A673 (cell line): Measurements from ENCODE around the gene COL3A1. TPM values are rescaled to one million over a fixed set of nuclear protein-coding genes. Genes with fewer than 3 reads are reported as not detected.

Experiments used
- BruUV-seq: library from RNA; stranded (reverse); fragments of 400-500 nt; replicated peaks from 2 replicates; lab custom pipeline; 2021; lab: Mats Ljungman, UMichigan
- CTCF ChIA-PET: fragments of 300-600 bp; sonication (Branson Sonifier 250); formaldehyde crosslinking; loops from one replicate; lab custom pipeline; 2022; ENCODE audit warnings: antibody characterized with exemption; lab: Charles Lee
- POLR2A ChIA-PET: fragments of 300-600 bp; sonication (Branson Sonifier 250); formaldehyde crosslinking; loops from one replicate; lab custom pipeline; 2022; ENCODE audit warnings: antibody characterized with exemption; ENCODE audit not compliant: low non-redundant PET; lab: Charles Lee
- DNase-seq: peaks from one replicate; pipeline ENCODE4 v3.0.0-alpha.2; 2015; ENCODE audit warnings: low spot score
- H3K27ac ChIP-seq: fragments of 200-600 bp; sonication (generic); 2 replicates; pipeline ENCODE4 v1.5.1; 2016; ENCODE audit warnings: mixed run types, low read depth, mild to moderate bottlenecking, mixed read lengths, antibody characterized with exemption, low read length; ENCODE audit not compliant: poor library complexity, severe bottlenecking
- H3K27me3 ChIP-seq: fragments of 200-600 bp; sonication (generic); replicated peaks from 2 replicates; pipeline ENCODE4 v1.6.1; 2017; ENCODE audit warnings: mixed run types, low read depth, mild to moderate bottlenecking, mixed read lengths, antibody characterized with exemption, low read length; ENCODE audit not compliant: insufficient read depth, poor library complexity
- H3K36me3 ChIP-seq: fragments of 200-600 bp; sonication (generic); 2 replicates; pipeline ENCODE4 v1.6.1; 2016; ENCODE audit warnings: mixed run types, mild to moderate bottlenecking, mixed read lengths, antibody characterized with exemption, low read length; ENCODE audit not compliant: insufficient read depth, poor library complexity, severe bottlenecking
- H3K4me1 ChIP-seq: fragments of 200-600 bp; sonication (generic); 2 replicates; pipeline ENCODE4 v1.6.1; 2017; ENCODE audit warnings: mixed run types, mild to moderate bottlenecking, mixed read lengths, antibody characterized with exemption, low read length; ENCODE audit not compliant: insufficient read depth, poor library complexity, severe bottlenecking
- H3K4me3 ChIP-seq: fragments of 200-600 bp; sonication (generic); 2 replicates; pipeline ENCODE4 v1.5.1; 2016; ENCODE audit warnings: low read depth, mixed run types, mild to moderate bottlenecking, mixed read lengths, low read length; ENCODE audit not compliant: poor library complexity, severe bottlenecking
- H3K9me3 ChIP-seq: fragments of 200-600 bp; sonication (generic); 2 replicates; pipeline ENCODE4 v1.6.1; 2016; ENCODE audit warnings: mixed run types, low read depth, mild to moderate bottlenecking, mixed read lengths, antibody characterized with exemption, low read length; ENCODE audit not compliant: poor library complexity, severe bottlenecking
- CTCF ChIP-seq: fragments of 300-800, 200-600 bp; sonication (generic); conservative IDR thresholded peaks from 2 replicates; pipeline ENCODE4 v1.5.1; 2017; ENCODE audit warnings: low read depth, mild to moderate bottlenecking, antibody characterized with exemption, low read length, moderate library complexity, mixed read lengths
- EZH2 ChIP-seq: fragments of 200-600 bp; sonication (generic); IDR thresholded peaks from 2 replicates; pipeline ENCODE4 v1.6.1; 2017; ENCODE audit warnings: borderline replicate concordance, low read depth, mild to moderate bottlenecking, mixed read lengths, antibody characterized with exemption, low read length; ENCODE audit not compliant: poor library complexity, severe bottlenecking
- intact Hi-C: fragments of 100-400 bp; cut with micrococcal nuclease; formaldehyde crosslinking; loops from one replicate; pipeline ENCODE4 v1.10.0; 2022; ENCODE audit not compliant: unreplicated experiment
- total RNA-seq: library from RNA; stranded (reverse); gene quantifications from 2 replicates; pipeline ENCODE4 v1.2.3, GENCODE V29; 2021

The COL3A1 gene
- total RNA-seq, 1 experiment from 2014 or later = 12.6 TPM

- POLR2A ChIA-PET = no interaction called here
- CTCF ChIA-PET = interaction anchor here (0.6 to 1.5 kb wide), 5 partner anchors 9 to 788 kb away, joined by 3 to 9 read pairs (median 7); no protein-coding TSS in a partner anchor
- TF ChIP-seq CTCF = peak; percentile 72
- TF ChIP-seq EZH2 = no peak
- BruUV-seq = no TSS peak
- Histone ChIP-seq H3K36me3 (no peaks in the 10 kb centered on the region), H3K27ac (no peak overlapping the region), H3K4me1 (peaks cover 36% of the 10 kb centered on the region), H3K9me3 (no peaks in the 10 kb centered on the region), H3K4me3 (peak overlapping the region; percentile 5), H3K27me3 (no peaks in the 10 kb centered on the region)
- intact Hi-C loops = loop anchor here (2.0 to 5.0 kb wide), 3 partner anchors 126 to 434 kb away; no protein-coding TSS in a partner anchor
- peak; percentile 82 for DNase-seq
Measured at GRCh38 chr2:188978291-188979081, 4.3 kb downstream of the COL3A1 start.

- no TSS peak for BruUV-seq
- CTCF ChIA-PET = interaction anchor here (0.6 to 1.0 kb wide), 3 partner anchors 214 to 789 kb away, joined by 3 to 9 read pairs (median 7); no protein-coding TSS in a partner anchor
- no peak overlapping the region for H3K27ac ChIP-seq
Measured at GRCh38 chr2:188979187-188980114, 5.3 kb downstream of the COL3A1 start.

More at GRCh38 chr2:188979187-188980114, 5.3 kb downstream of the COL3A1 start:
- Histone ChIP-seq H3K9me3 (no peaks in the 10 kb centered on the region), H3K4me1 (peaks cover 34% of the 10 kb centered on the region), H3K27me3 (no peaks in the 10 kb centered on the region), H3K4me3 (peak overlapping the region; percentile 5), H3K36me3 (no peaks in the 10 kb centered on the region)
- DNase-seq = no peak
- POLR2A ChIA-PET = no interaction called here
- TF ChIP-seq EZH2 (no peak), CTCF (no peak)
- intact Hi-C loops = loop anchor here (2.0 to 5.0 kb wide), 3 partner anchors 127 to 433 kb away; no protein-coding TSS in a partner anchor
